Measurements from ENCODE around the gene B4GALNT1. TPM values are rescaled to one million over a fixed set of nuclear protein-coding genes. Genes with fewer than 3 reads are reported as not detected.

The B4GALNT1 gene
- total RNA-seq, 1 donor from 2014 or later: 21.4 TPM

- TF ChIP-seq CTCF (IDR thresholded peaks at IDR 0.05): no peak
- Mint-ChIP-seq H3K9me3 (ENCODE audit: low read depth) (no peaks in the 10 kb centered on the region), H3K27ac (ENCODE audit: unreplicated experiment) (no peak overlapping the region), H3K4me3 (ENCODE audit: unreplicated experiment) (peak overlapping the region; percentile 74), H3K27me3 (ENCODE audit: low read depth) (no peaks in the 10 kb centered on the region), H3K4me1 (ENCODE audit: low read depth) (peaks cover 35% of the 10 kb centered on the region), H3K36me3 (ENCODE audit: low read depth) (peaks cover 17% of the 10 kb centered on the region)
- DNase-seq (ENCODE audit: low spot score): no peak
Measured at GRCh38 chr12:57611827-57612710, 20.9 kb downstream of the B4GALNT1 start.

- peak within 1 kb of the TSS; percentile 74 for H3K4me3 Mint-ChIP-seq (ENCODE audit: unreplicated experiment)
- no peak for TF ChIP-seq CTCF (IDR thresholded peaks at IDR 0.05)
- H3K4me1 Mint-ChIP-seq (ENCODE audit: low read depth): peaks cover 33% of the 10 kb centered on the region
- H3K27me3 Mint-ChIP-seq (ENCODE audit: low read depth): no peaks in the 10 kb centered on the region
- H3K9me3 Mint-ChIP-seq (ENCODE audit: low read depth): no peaks in the 10 kb centered on the region
- no peak within 1 kb of the TSS for H3K27ac Mint-ChIP-seq (ENCODE audit: unreplicated experiment)
- peaks cover 12% of the 10 kb centered on the region for H3K36me3 Mint-ChIP-seq (ENCODE audit: low read depth)
- DNase-seq (ENCODE audit: low spot score): no peak
Measured at GRCh38 chr12:57611108-57611826, 21.7 kb downstream of the B4GALNT1 start, which contains the start of gene ARHGEF25. ARHGEF25 (plus strand) TSS chr12:57611435; CDS start chr12:57611895, 460 bp downstream.

GRCh38 chr12:57610554-57611107 lies 22.4 kb downstream of the B4GALNT1 start:
- Mint-ChIP-seq H3K36me3 (ENCODE audit: low read depth) (peaks cover 7% of the 10 kb centered on the region), H3K9me3 (ENCODE audit: low read depth) (no peaks in the 10 kb centered on the region), H3K27ac (ENCODE audit: unreplicated experiment) (no peak overlapping the region), H3K4me1 (ENCODE audit: low read depth) (peaks cover 32% of the 10 kb centered on the region), H3K4me3 (ENCODE audit: unreplicated experiment) (peak overlapping the region; percentile 66), H3K27me3 (ENCODE audit: low read depth) (no peaks in the 10 kb centered on the region)
- TF ChIP-seq CTCF (IDR thresholded peaks at IDR 0.05): no peak
- no peak for DNase-seq (ENCODE audit: low spot score)

- no peak for DNase-seq (ENCODE audit: low spot score)
- Mint-ChIP-seq H3K9me3 (ENCODE audit: low read depth) (no peaks in the 10 kb centered on the region), H3K4me1 (ENCODE audit: low read depth) (peaks cover 37% of the 10 kb centered on the region), H3K27ac (ENCODE audit: unreplicated experiment) (no peak overlapping the region), H3K4me3 (ENCODE audit: unreplicated experiment) (peak overlapping the region; percentile 66), H3K36me3 (ENCODE audit: low read depth) (peaks cover 4% of the 10 kb centered on the region), H3K27me3 (ENCODE audit: low read depth) (no peaks in the 10 kb centered on the region)
- no peak for TF ChIP-seq CTCF (IDR thresholded peaks at IDR 0.05)
Measured at GRCh38 chr12:57609781-57610553, 23.0 kb downstream of the B4GALNT1 start.
